Measurements from ENCODE around the gene PRKRIP1. TPM values are rescaled to one million over a fixed set of nuclear protein-coding genes. Genes with fewer than 3 reads are reported as not detected.

Gene PRKRIP1
- total and polyA plus RNA-seq, 5 donors from 2014 or later: 12.3 to 47.7 (median 15.4) TPM

DNA sequence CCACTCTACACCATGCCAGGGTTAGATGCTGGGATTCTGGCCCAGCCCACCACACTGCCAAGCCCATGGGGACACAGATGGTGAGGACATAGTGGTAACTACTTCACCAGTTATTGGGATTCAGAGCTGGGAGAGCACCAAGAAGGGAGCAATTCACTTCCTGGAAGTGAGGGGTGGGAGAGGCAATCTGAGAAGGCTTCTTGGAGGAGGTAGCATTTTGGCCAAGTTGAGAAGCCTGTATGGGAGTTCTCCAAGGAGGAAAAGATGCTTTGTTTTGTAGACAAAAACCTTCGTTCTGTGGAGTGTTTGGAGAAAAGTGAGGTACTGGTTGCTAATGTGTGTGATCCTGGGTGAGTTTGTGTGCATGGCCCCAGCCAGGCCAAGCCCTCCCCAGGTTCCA lies 3.8 kb upstream of the PRKRIP1 start:
- no peak overlapping the region for H3K4me3 Mint-ChIP-seq

DNA sequence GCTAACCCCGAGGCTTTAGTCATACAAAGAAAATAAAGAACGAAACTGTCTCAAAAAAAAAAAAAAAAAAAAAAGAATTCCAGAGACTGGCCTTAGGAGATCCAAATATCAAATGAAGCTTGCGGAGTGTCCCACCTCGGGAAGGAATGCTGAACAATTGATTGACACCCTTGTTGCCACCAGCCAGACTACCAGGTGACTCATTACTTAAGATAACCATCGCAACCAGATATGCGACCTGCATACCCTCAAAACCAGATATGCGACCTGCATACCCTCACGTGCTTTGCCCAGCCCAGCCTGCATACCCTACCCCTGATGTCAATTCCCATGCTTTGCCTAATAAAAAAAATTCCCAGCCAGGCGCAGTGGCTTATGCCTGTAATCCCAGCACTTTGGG lies 2.7 kb upstream of the PRKRIP1 start:
- Histone ChIP-seq H3K27me3 (ENCODE audit: control insufficient read depth, insufficient read depth, low read length) (no peaks in the 10 kb centered on the region), H3K4me1 (ENCODE audit: control insufficient read depth, insufficient read depth, low read length, poor library complexity, severe bottlenecking) (peaks cover 18% of the 10 kb centered on the region), H3K4me3 (ENCODE audit: low read depth, low read length) (no peak overlapping the region), H3K27ac (ENCODE audit: insufficient read depth, low read length, poor library complexity, severe bottlenecking) (no peak overlapping the region), H3K36me3 (ENCODE audit: control insufficient read depth, insufficient read depth, low read length) (peaks cover under 1% of the 10 kb centered on the region), H3K9me3 (ENCODE audit: control insufficient read depth in 2 of 2, low read length in 2 of 2) (no peaks in the 10 kb centered on the region)
- ATAC-seq (ENCODE audit: low read depth in 2 of 2): no peak
- H3K4me1 Mint-ChIP-seq: peaks cover 6 to 27% (median 17%) of the 10 kb centered on the region in 4 donors
- H3K27me3 Mint-ChIP-seq: no peaks in the 10 kb centered on the region
- peaks cover 6% of the 10 kb centered on the region for H3K36me3 Mint-ChIP-seq
- H3K4me3 Mint-ChIP-seq: peak overlapping the region in 2 of 4 donors; percentile 64 to 89
- H3K9me3 Mint-ChIP-seq: no peaks in the 10 kb centered on the region
- no peak overlapping the region for H3K27ac Mint-ChIP-seq
- DNase-seq: no peak

More for the DNA sequence above, 3.8 kb upstream of the PRKRIP1 start:
- Mint-ChIP-seq H3K27me3 (no peaks in the 10 kb centered on the region), H3K27ac (peak overlapping the region in 2 of 3 donors; percentile 62 to 78), H3K4me1 (peaks cover 6 to 19% (median 14%) of the 10 kb centered on the region in 4 donors), H3K36me3 (peaks cover 6% of the 10 kb centered on the region), H3K9me3 (no peaks in the 10 kb centered on the region)
- Histone ChIP-seq H3K27ac (ENCODE audit: insufficient read depth, low read length, poor library complexity, severe bottlenecking) (no peak overlapping the region), H3K4me3 (ENCODE audit: low read depth, low read length) (no peak overlapping the region), H3K36me3 (ENCODE audit: control insufficient read depth, insufficient read depth, low read length) (peaks cover 3% of the 10 kb centered on the region), H3K27me3 (ENCODE audit: control insufficient read depth, insufficient read depth, low read length) (no peaks in the 10 kb centered on the region), H3K9me3 (ENCODE audit: control insufficient read depth in 2 of 2, low read length in 2 of 2) (no peaks in the 10 kb centered on the region), H3K4me1 (ENCODE audit: control insufficient read depth, insufficient read depth, low read length, poor library complexity, severe bottlenecking) (peaks cover 17% of the 10 kb centered on the region)
- no peak for ATAC-seq (ENCODE audit: low read depth in 2 of 2)
- DNase-seq: no peak

DNA sequence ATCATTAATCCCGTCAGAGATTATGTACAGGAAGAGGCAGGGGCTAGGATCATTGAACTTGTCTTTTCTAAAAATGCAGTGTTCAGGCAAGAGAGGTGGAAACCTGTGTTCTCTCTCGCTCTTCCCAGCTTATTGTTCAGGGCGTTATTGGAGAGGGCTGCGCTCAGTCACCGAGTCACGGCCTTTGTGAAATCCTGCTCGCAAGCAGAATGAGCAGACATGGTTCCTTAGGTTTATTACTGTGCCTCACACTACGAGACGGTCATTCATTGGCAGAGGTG lies 631 bp upstream of the PRKRIP1 start:
- Histone ChIP-seq H3K27ac (ENCODE audit: insufficient read depth, low read length, poor library complexity, severe bottlenecking) (peak overlapping the region; percentile 85), H3K4me3 (ENCODE audit: low read depth, low read length) (peak overlapping the region; percentile 83), H3K4me1 (ENCODE audit: control insufficient read depth, insufficient read depth, low read length, poor library complexity, severe bottlenecking) (peaks cover 18% of the 10 kb centered on the region), H3K9me3 (ENCODE audit: control insufficient read depth in 2 of 2, low read length in 2 of 2) (no peaks in the 10 kb centered on the region), H3K36me3 (ENCODE audit: control insufficient read depth, insufficient read depth, low read length) (peaks cover 16% of the 10 kb centered on the region), H3K27me3 (ENCODE audit: control insufficient read depth, insufficient read depth, low read length) (no peaks in the 10 kb centered on the region)
- no peak for DNase-seq
- H3K4me3 Mint-ChIP-seq: peak overlapping the region; percentile 91 to 99 (median 98)
- no peaks in the 10 kb centered on the region for H3K27me3 Mint-ChIP-seq
- no peak for ATAC-seq (ENCODE audit: low read depth in 2 of 2)
- peaks cover 6% of the 10 kb centered on the region for H3K36me3 Mint-ChIP-seq
- H3K27ac Mint-ChIP-seq: peak overlapping the region; percentile 94 to 98 (median 96)
- no peaks in the 10 kb centered on the region for H3K9me3 Mint-ChIP-seq
- H3K4me1 Mint-ChIP-seq: peaks cover 6 to 29% (median 17%) of the 10 kb centered on the region in 4 donors

DNA sequence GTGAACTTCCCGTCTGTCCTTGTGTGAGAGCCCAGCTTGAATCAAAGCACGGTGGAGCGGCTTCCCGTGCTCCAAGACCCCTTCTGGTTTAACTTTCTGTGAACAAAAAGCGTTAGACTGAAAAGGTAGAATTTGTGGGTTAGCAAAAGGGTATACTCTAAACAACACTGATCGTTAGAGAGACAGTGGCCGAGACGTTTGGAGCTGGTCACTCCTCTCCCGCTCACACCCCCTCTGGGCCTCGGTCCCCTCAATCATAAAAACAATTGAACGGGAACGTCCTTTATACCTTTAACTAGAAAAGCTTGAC lies 502 bp downstream of the PRKRIP1 start:
- H3K27me3 ChIP-seq (ENCODE audit: control insufficient read depth, insufficient read depth, low read length): no peaks in the 10 kb centered on the region
- H3K36me3 ChIP-seq (ENCODE audit: control insufficient read depth, insufficient read depth, low read length): peaks cover 25% of the 10 kb centered on the region
- no peak for DNase-seq
- H3K9me3 ChIP-seq (ENCODE audit: control insufficient read depth in 2 of 2, low read length in 2 of 2): no peaks in the 10 kb centered on the region
- H3K4me3 ChIP-seq (ENCODE audit: low read depth, low read length): peak overlapping the region; percentile 97
- H3K4me3 Mint-ChIP-seq: peak overlapping the region; percentile 91 to 99 (median 98)
- peaks cover 18% of the 10 kb centered on the region for H3K4me1 ChIP-seq (ENCODE audit: control insufficient read depth, insufficient read depth, low read length, poor library complexity, severe bottlenecking)
- H3K27ac Mint-ChIP-seq: peak overlapping the region; percentile 94 to 98 (median 96)
- no peaks in the 10 kb centered on the region for H3K9me3 Mint-ChIP-seq
- H3K27me3 Mint-ChIP-seq: no peaks in the 10 kb centered on the region
- no peak for ATAC-seq (ENCODE audit: low read depth in 2 of 2)
- H3K4me1 Mint-ChIP-seq: peaks cover 11 to 29% (median 17%) of the 10 kb centered on the region in 4 donors
- H3K27ac ChIP-seq (ENCODE audit: insufficient read depth, low read length, poor library complexity, severe bottlenecking): peak overlapping the region; percentile 85
- H3K36me3 Mint-ChIP-seq: peaks cover 11% of the 10 kb centered on the region

DNA sequence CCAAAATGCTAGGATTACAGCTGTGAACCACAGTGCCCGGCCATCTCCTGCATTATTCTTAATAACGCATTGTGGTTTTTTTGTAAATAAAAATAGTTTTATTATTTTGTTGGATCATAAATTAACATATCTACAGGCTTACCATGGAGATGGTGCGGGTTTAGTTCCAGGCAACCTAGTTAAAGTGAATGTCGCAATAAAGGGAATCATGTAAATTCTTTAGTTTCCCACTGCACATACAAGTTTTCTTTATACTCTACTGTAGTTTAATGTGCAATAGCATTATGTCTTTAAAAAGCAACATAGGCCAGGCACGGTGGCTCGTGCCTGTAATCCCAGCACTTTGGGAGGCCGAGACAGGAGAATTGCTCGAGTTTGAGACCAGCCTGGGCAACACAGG lies 2.4 kb downstream of the PRKRIP1 start:
- Histone ChIP-seq H3K36me3 (ENCODE audit: control insufficient read depth, insufficient read depth, low read length) (peaks cover 44% of the 10 kb centered on the region), H3K9me3 (ENCODE audit: control insufficient read depth in 2 of 2, low read length in 2 of 2) (no peaks in the 10 kb centered on the region), H3K27ac (ENCODE audit: insufficient read depth, low read length, poor library complexity, severe bottlenecking) (no peak overlapping the region), H3K27me3 (ENCODE audit: control insufficient read depth, insufficient read depth, low read length) (no peaks in the 10 kb centered on the region), H3K4me1 (ENCODE audit: control insufficient read depth, insufficient read depth, low read length, poor library complexity, severe bottlenecking) (peaks cover 18% of the 10 kb centered on the region), H3K4me3 (ENCODE audit: low read depth, low read length) (no peak overlapping the region)
- ATAC-seq (ENCODE audit: low read depth in 2 of 2): no peak
- no peaks in the 10 kb centered on the region for H3K27me3 Mint-ChIP-seq
- DNase-seq: no peak
- peaks cover 9% of the 10 kb centered on the region for H3K36me3 Mint-ChIP-seq
- H3K27ac Mint-ChIP-seq: no peak overlapping the region
- H3K4me3 Mint-ChIP-seq: peak overlapping the region in 2 of 4 donors; percentile 30 to 91
- no peaks in the 10 kb centered on the region for H3K9me3 Mint-ChIP-seq
- peaks cover 11 to 32% (median 15%) of the 10 kb centered on the region in 4 donors for H3K4me1 Mint-ChIP-seq

DNA sequence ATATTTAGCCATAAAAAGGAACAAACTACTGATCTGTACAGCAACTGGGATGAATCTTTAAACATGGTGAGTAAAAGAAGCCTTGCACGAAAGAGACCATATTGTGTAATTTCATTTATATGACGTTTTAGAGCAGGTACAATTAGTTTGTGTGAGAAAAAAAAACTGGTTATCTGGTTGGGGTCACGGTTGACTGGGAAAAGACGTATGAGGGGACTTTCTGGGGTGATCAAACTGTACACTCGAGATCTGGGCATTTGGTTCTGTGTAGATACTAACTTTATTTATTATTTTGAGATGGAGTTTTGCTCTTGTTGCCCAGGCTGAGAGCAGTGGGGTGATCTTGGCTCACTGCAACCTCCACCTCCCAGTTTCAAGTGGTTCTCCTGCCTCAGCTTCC lies 4.2 kb downstream of the PRKRIP1 start:
- Histone ChIP-seq H3K27me3 (ENCODE audit: control insufficient read depth, insufficient read depth, low read length) (no peaks in the 10 kb centered on the region), H3K36me3 (ENCODE audit: control insufficient read depth, insufficient read depth, low read length) (peaks cover 56% of the 10 kb centered on the region), H3K4me3 (ENCODE audit: low read depth, low read length) (no peak overlapping the region), H3K9me3 (ENCODE audit: control insufficient read depth in 2 of 2, low read length in 2 of 2) (no peaks in the 10 kb centered on the region), H3K27ac (ENCODE audit: insufficient read depth, low read length, poor library complexity, severe bottlenecking) (no peak overlapping the region), H3K4me1 (ENCODE audit: control insufficient read depth, insufficient read depth, low read length, poor library complexity, severe bottlenecking) (peaks cover 15% of the 10 kb centered on the region)
- no peak for DNase-seq
- ATAC-seq (ENCODE audit: low read depth in 2 of 2): no peak
- H3K4me1 Mint-ChIP-seq: peaks cover 11 to 38% (median 21%) of the 10 kb centered on the region in 4 donors
- H3K4me3 Mint-ChIP-seq: peak overlapping the region in 1 of 4 donors; percentile 58
- H3K27ac Mint-ChIP-seq: peak overlapping the region in 1 of 3 donors; percentile 53
- no peaks in the 10 kb centered on the region for H3K27me3 Mint-ChIP-seq
- peaks cover 18% of the 10 kb centered on the region for H3K36me3 Mint-ChIP-seq
- no peaks in the 10 kb centered on the region for H3K9me3 Mint-ChIP-seq

DNA sequence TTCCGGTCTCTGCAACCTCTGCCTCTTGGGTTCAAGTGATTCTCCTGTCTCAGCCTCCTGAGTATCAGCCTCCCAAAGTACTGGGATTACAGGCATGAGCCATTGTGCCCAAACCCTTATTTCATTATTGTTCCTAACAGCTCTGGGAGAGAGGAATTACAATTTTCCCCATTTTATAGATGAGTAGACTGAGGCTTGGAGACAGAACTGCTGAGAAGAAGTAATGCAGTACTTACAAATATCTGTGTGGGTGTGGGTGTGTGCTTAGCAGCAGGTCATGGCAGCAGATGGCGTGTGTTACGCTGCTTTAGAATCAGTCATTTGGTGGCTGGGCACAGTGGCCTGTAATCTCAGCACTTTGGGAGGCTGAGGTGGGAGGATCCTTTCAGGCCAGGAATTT lies 7.4 kb downstream of the PRKRIP1 start:
- no peak overlapping the region for H3K4me3 Mint-ChIP-seq
- Histone ChIP-seq H3K27ac (ENCODE audit: insufficient read depth, low read length, poor library complexity, severe bottlenecking) (no peak overlapping the region), H3K4me1 (ENCODE audit: control insufficient read depth, insufficient read depth, low read length, poor library complexity, severe bottlenecking) (no peaks in the 10 kb centered on the region), H3K36me3 (ENCODE audit: control insufficient read depth, insufficient read depth, low read length) (peaks cover 87% of the 10 kb centered on the region), H3K4me3 (ENCODE audit: low read depth, low read length) (no peak overlapping the region), H3K9me3 (ENCODE audit: control insufficient read depth in 2 of 2, low read length in 2 of 2) (no peaks in the 10 kb centered on the region), H3K27me3 (ENCODE audit: control insufficient read depth, insufficient read depth, low read length) (no peaks in the 10 kb centered on the region)
- peaks cover 38% of the 10 kb centered on the region for H3K36me3 Mint-ChIP-seq
- DNase-seq: no peak
- H3K4me1 Mint-ChIP-seq: peaks cover 6 to 11% (median 8%) of the 10 kb centered on the region in 4 donors
- H3K9me3 Mint-ChIP-seq: no peaks in the 10 kb centered on the region
- H3K27me3 Mint-ChIP-seq: no peaks in the 10 kb centered on the region
- no peak for ATAC-seq (ENCODE audit: low read depth in 2 of 2)
- H3K27ac Mint-ChIP-seq: peak overlapping the region in 1 of 3 donors; percentile 64

DNA sequence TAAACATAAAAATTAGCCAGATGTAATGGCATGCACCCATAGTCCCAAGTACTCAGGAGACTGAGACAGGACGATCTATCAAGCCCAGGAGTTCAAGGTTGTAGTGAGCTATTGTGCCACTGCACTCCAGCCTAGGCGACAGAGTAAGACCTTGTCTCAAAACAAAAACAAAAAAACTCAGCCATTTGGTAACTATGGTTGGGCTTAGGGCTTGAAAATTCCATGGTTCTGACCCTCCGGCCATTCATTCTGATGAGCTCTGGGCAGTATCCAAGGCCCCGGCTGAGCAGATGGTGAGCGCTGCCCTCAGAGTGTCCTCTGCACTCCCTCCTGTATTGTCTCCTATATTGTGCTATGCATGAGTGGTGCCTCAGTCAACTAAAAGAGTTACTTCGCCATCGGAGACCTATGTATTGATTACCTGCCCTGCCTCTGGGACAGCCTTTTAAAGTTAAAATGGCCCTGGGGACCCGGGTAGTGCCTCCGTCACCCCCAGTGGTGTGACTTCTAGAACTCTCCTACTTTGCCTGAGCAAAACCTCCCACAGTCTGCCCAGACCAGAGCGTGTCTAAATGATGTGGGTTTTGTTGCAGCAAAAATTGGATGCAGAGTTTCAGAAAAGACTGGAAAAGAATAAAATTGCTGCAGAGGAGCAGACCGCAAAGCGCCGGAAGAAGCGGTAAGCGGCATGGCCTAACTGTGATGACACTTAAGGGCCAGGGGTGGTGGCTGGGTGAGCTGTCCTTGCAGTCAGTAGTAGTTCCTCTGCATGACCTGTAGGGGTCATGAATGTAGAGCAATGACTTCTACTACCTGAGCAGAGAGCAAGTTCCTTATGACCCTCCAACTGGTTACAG lies 8.1 kb downstream of the PRKRIP1 start:
- H3K4me1 ChIP-seq (ENCODE audit: control insufficient read depth, insufficient read depth, low read length, poor library complexity, severe bottlenecking): no peaks in the 10 kb centered on the region
- no peaks in the 10 kb centered on the region for H3K27me3 ChIP-seq (ENCODE audit: control insufficient read depth, insufficient read depth, low read length)
- no peak overlapping the region for H3K27ac ChIP-seq (ENCODE audit: insufficient read depth, low read length, poor library complexity, severe bottlenecking)
- ATAC-seq (ENCODE audit: low read depth in 2 of 2): peak; percentile 95 to 97
- H3K4me3 ChIP-seq (ENCODE audit: low read depth, low read length): no peak overlapping the region
- Mint-ChIP-seq H3K27ac (no peak overlapping the region), H3K27me3 (no peaks in the 10 kb centered on the region), H3K36me3 (peaks cover 42% of the 10 kb centered on the region), H3K4me3 (peak overlapping the region in 2 of 4 donors; percentile 74 to 78), H3K9me3 (no peaks in the 10 kb centered on the region), H3K4me1 (peaks cover 6 to 11% (median 8%) of the 10 kb centered on the region in 4 donors)
- no peaks in the 10 kb centered on the region for H3K9me3 ChIP-seq (ENCODE audit: control insufficient read depth in 2 of 2, low read length in 2 of 2)
- H3K36me3 ChIP-seq (ENCODE audit: control insufficient read depth, insufficient read depth, low read length): peaks cover 82% of the 10 kb centered on the region
- DNase-seq: peak; percentile 30 to 79 (median 67)
